Activated CD4-positive, CD25-positive, alpha-beta regulatory T cell treated with anti-CD3 and anti-CD28 coated beads, Interleukin-2, amount 50 U/mL, for 72 hours (primary cell): Measurements from ENCODE around the gene ASMTL.
"Not testable (repeated sequence)": the region's sequence is repeated elsewhere in the genome, so short reads cannot be mapped to it uniquely, and the experiment has no call there.

ENCODE experiments used
- DNase-seq: peaks from one replicate; pipeline ENCODE4 v3.0.0; 2021

Gene ASMTL

GRCh38 chrX:1385253-1386223 lies 67.2 kb downstream of the ASMTL start:
- DNase-seq, result no peak

GRCh38 chrX:1384658-1385252 lies 68.0 kb downstream of the ASMTL start:
- no peak for DNase-seq

GRCh38 chrX:1380672-1381233 lies 72.0 kb downstream of the ASMTL start:
- no peak for DNase-seq

GRCh38 chrX:1378306-1378759 lies 74.4 kb downstream of the ASMTL start:
- no peak for DNase-seq

- no peak for DNase-seq
Measured at GRCh38 chrX:1368385-1368698, 84.4 kb downstream of the ASMTL start.

- DNase-seq, result not testable (repeated sequence)
Measured at GRCh38 chrX:1366363-1366762, 86.3 kb downstream of the ASMTL start.

- DNase-seq, result no peak
Measured at GRCh38 chrX:1361910-1362309, 90.8 kb downstream of the ASMTL start.

GRCh38 chrX:1361275-1361674 lies 91.4 kb downstream of the ASMTL start:
- no peak for DNase-seq

GRCh38 chrX:1360171-1360570 lies 92.5 kb downstream of the ASMTL start:
- no peak for DNase-seq

- DNase-seq, result no peak
Measured at GRCh38 chrX:1359477-1359873, 93.2 kb downstream of the ASMTL start.

- DNase-seq, result no peak
Measured at GRCh38 chrX:1358793-1359476, 93.8 kb downstream of the ASMTL start.

GRCh38 chrX:1357993-1358392 lies 94.7 kb downstream of the ASMTL start:
- DNase-seq, result no peak

- DNase-seq, result no peak
Measured at GRCh38 chrX:1355131-1356046, 97.3 kb downstream of the ASMTL start.

- no peak for DNase-seq
Measured at GRCh38 chrX:1354036-1355019, 98.4 kb downstream of the ASMTL start.
